HepG2 (cell line): Measurements from ENCODE around the gene ALS2CL. TPM values are rescaled to one million over a fixed set of nuclear protein-coding genes. Genes with fewer than 3 reads are reported as not detected.

ENCODE experiments used
- ATAC-seq: fragments of 200-7000 bp; cut with Tn5 transposase; 3 replicates; pipeline ENCODE4 v1.9.1; 2020; ENCODE audit warnings: mild to moderate bottlenecking, moderate library complexity
- BruUV-seq: library from RNA; stranded (reverse); fragments of 400-500 nt; replicated peaks from 2 replicates; lab custom pipeline; 2021; lab: Mats Ljungman, UMichigan
- CTCF ChIA-PET: fragments of 300-600 bp; formaldehyde crosslinking; extraction: SDS; loops from one replicate; lab custom pipeline; 2021; ENCODE audit warnings: low total read pairs, inconsistent platforms, low intra/inter-chr PET ratio; lab: Yijun Ruan, JAX
- POLR2A ChIA-PET: fragments of 350-600 bp; sonication (Branson Sonifier 250); formaldehyde crosslinking; loops from one replicate; lab custom pipeline; 2020; ENCODE audit warnings: antibody characterized with exemption, inconsistent platforms; lab: Yijun Ruan, JAX
- DNase-seq: peaks from one replicate; pipeline ENCODE4 v3.0.0-alpha.2; 2015; ENCODE audit warnings: low spot score
- FAIRE-seq: peaks from 3 replicates; lab custom pipeline; 2011; peaks lifted over from hg19 to GRCh38; lab: Jason Lieb, UNC
- H2AFZ ChIP-seq: one replicate; pipeline ENCODE4 v1.6.1; 2011; ENCODE audit warnings: low read length, inconsistent platforms
- H3K27ac ChIP-seq: fragments of 300-600 bp; 3 replicates; pipeline ENCODE4 v1.8.0; 2011; ENCODE audit warnings: mixed run types, mild to moderate bottlenecking, mixed read lengths, low read length, inconsistent platforms; ENCODE audit not compliant: insufficient read depth; ENCODE audit errors: extremely low read length
- H3K27me3 ChIP-seq, 2 experiments: fragments of 200-600 bp in 1 of 2; 2 replicates in 1 of 2; 3 replicates in 1 of 2; pipeline versions ENCODE4 v1.6.0 to v1.8.0; 2011; ENCODE audit warnings: low read length in 2 of 2, mild to moderate bottlenecking in 2 of 2, moderate library complexity in 2 of 2, inconsistent platforms in 1 of 2; ENCODE audit not compliant: insufficient read depth in 2 of 2, control insufficient read depth in 1 of 2
- H3K36me3 ChIP-seq, 2 experiments: fragments of 200-600 bp in 1 of 2; replicated peaks in 1 of 2; 2 replicates in 1 of 2; 3 replicates in 1 of 2; pipeline versions ENCODE4 v1.5.1 to v1.8.0; 2011; ENCODE audit warnings: low read length in 2 of 2, inconsistent platforms in 1 of 2; ENCODE audit not compliant: insufficient read depth in 2 of 2, control insufficient read depth in 1 of 2
- H3K4me1 ChIP-seq: 2 replicates; pipeline ENCODE4 v1.5.1; 2012; ENCODE audit warnings: low read length, inconsistent platforms; ENCODE audit not compliant: insufficient read depth
- H3K4me2 ChIP-seq: 2 replicates; pipeline ENCODE4 v1.6.0; 2011; ENCODE audit warnings: low read depth, low read length, inconsistent platforms
- H3K4me3 ChIP-seq, 3 experiments: fragments of 200-600 bp in 1 of 3; sonication (generic), shearing (Covaris generic) in 1 of 3; replicated peaks in 1 of 3; 2 replicates each; pipeline ENCODE4 v1.5.1; 2011 to 2016; ENCODE audit warnings: low read length in 3 of 3, inconsistent platforms in 2 of 3, low read depth in 2 of 3, mild to moderate bottlenecking in 2 of 3, control low read depth in 1 of 3, mixed read lengths in 1 of 3; ENCODE audit not compliant: insufficient read depth in 1 of 3
- H3K79me2 ChIP-seq: one replicate; pipeline ENCODE4 v1.6.1; 2011; ENCODE audit warnings: low read length, inconsistent platforms; ENCODE audit not compliant: insufficient read depth
- H3K9ac ChIP-seq: 2 replicates; pipeline ENCODE4 v1.6.0; 2011; ENCODE audit warnings: mild to moderate bottlenecking, low read depth, low read length, inconsistent platforms; ENCODE audit not compliant: insufficient read depth
- H3K9me3 ChIP-seq: 2 replicates; pipeline ENCODE4 v1.5.1; 2012; ENCODE audit warnings: mild to moderate bottlenecking, low read length
- H4K20me1 ChIP-seq: 2 replicates; pipeline ENCODE4 v1.6.0; 2011; ENCODE audit warnings: inconsistent platforms, mild to moderate bottlenecking, low read length, moderate library complexity; ENCODE audit not compliant: insufficient read depth
- ATF7 ChIP-seq, 2 experiments: fragments of 450-650 bp in 1 of 2; sonication (generic) in 1 of 2; formaldehyde crosslinking in 1 of 2; IDR thresholded peaks; 2 replicates each; pipeline versions ENCODE4 v1.4.0 to v1.6.1; 2016 to 2020; ENCODE audit warnings: antibody characterized with exemption in 1 of 2, mild to moderate bottlenecking in 1 of 2, missing genetic modification reagents in 1 of 2
- BHLHE40 ChIP-seq: IDR thresholded peaks from 2 replicates; pipeline ENCODE4 v1.6.1; 2011; ENCODE audit warnings: low read length, improper control_type of control experiment
- FOSL1 ChIP-seq: sonication (generic); formaldehyde crosslinking; IDR thresholded peaks from 2 replicates; pipeline ENCODE4 v1.9.0; 2021; ENCODE audit warnings: missing genetic modification reagents, borderline replicate concordance
- HNRNPH1 ChIP-seq: fragments of 200-400 bp; formaldehyde crosslinking; optimal IDR thresholded peaks from 2 replicates; pipeline ENCODE3; 2017; ENCODE audit warnings: mild to moderate bottlenecking, low read depth, low read length
- MED13 ChIP-seq: sonication (generic); formaldehyde crosslinking; IDR thresholded peaks from 2 replicates; pipeline ENCODE4 v1.5.0; 2020; ENCODE audit warnings: missing genetic modification reagents
- ZBTB38 ChIP-seq: sonication (generic); formaldehyde crosslinking; IDR thresholded peaks from 2 replicates; pipeline ENCODE4 v1.5.1; 2020; ENCODE audit warnings: mild to moderate bottlenecking, missing genetic modification reagents
- ZNF570 ChIP-seq: sonication (generic); formaldehyde crosslinking; IDR thresholded peaks from 2 replicates; pipeline ENCODE4 v1.4.0; 2020; ENCODE audit warnings: mild to moderate bottlenecking, missing genetic modification reagents, borderline replicate concordance
- ZNF589 ChIP-seq: sonication (generic); formaldehyde crosslinking; conservative IDR thresholded peaks from 2 replicates; pipeline ENCODE4 v1.8.0; 2022; ENCODE audit warnings: mild to moderate bottlenecking, moderate library complexity, missing genetic modification reagents
- ZNF7 ChIP-seq: IDR thresholded peaks from 2 replicates; pipeline ENCODE4 v1.6.1; 2016; ENCODE audit warnings: missing biosample characterization, missing genetic modification reagents
- ZNF720 ChIP-seq: sonication (generic); formaldehyde crosslinking; IDR thresholded peaks from 2 replicates; pipeline ENCODE4 v1.4.0; 2020; ENCODE audit warnings: missing genetic modification reagents
- in situ Hi-C: cut with HindIII; loops from 2 replicates; pipeline ENCODE4 v1.10.0; 2017; ENCODE audit warnings: low pct_unique_long_range_greater_than_20kb; ENCODE audit not compliant: extremely low pct_ligation_motif_present
- intact Hi-C: fragments of 100-400 bp; cut with micrococcal nuclease; formaldehyde crosslinking; loops from one replicate; pipeline ENCODE4 v1.10.0; 2022; ENCODE audit not compliant: unreplicated experiment
- polyA plus RNA-seq, 8 experiments: library from polyadenylated mRNA; depleted of rRNA in 3 of 8; stranded (reverse) in 7 of 8; unstranded in 1 of 8; fragments of >200 nt; fragmentation: Illumina TruSeq in 4 of 8; extraction: Trizol in 4 of 8; gene quantifications; 2 replicates each; pipeline versions ENCODE4 v1.2.1 to v1.2.3, GENCODE V29; 2011 to 2016; ENCODE audit warnings: low read depth in 4 of 8, missing spikeins in 1 of 8, mixed read lengths in 1 of 8; ENCODE audit not compliant: insufficient read depth in 1 of 8
- total RNA-seq, 5 experiments: library from RNA; depleted of rRNA; stranded (reverse); fragments of >200 nt; fragmentation: Illumina TruSeq; extraction: Trizol; gene quantifications; 2 replicates each; pipeline ENCODE4 v1.2.3, GENCODE V29; 2016; ENCODE audit warnings: low read depth in 1 of 5
- TF ChIP-seq, protein P1 (sequence below): sonication (generic); formaldehyde crosslinking; IDR thresholded peaks from 2 replicates; pipeline ENCODE4 v1.5.0; 2020; ENCODE audit warnings: missing genetic modification reagents
- TF ChIP-seq, protein P2 (sequence below): sonication (generic); formaldehyde crosslinking; IDR thresholded peaks from 2 replicates; pipeline ENCODE4 v1.9.0; 2021; ENCODE audit warnings: missing genetic modification reagents, borderline replicate concordance

Gene ALS2CL
- total and polyA plus RNA-seq, 2 of the 13 experiments (the other 11 are each of a cell fraction or from before 2014, with no cell fraction given) = not detected

DNA sequence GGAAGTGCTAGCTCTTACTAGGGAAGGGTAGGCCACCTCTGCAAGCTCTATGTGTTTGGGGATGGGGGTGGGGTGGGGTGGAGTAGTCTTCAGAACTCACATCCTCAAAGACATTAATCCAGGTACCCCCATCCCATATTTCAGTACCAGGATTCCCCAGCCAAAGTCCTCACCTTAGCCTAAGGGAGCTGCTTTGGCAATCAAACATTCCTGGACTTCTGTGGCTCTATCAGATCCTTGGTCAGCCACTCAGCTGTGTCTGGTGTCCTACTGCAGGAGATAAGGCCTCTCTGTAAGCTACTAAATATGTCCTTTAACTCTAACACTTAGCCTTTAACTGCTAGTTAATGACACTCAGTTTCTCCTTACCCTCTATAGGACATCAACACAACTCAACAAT is 54.3 kb downstream of the ALS2CL start:
- ATAC-seq (no peak), DNase-seq (no peak), FAIRE-seq (no peak)
- BruUV-seq = no TSS peak
- TF ChIP-seq ZNF589 (CRISPR knock-in tag) = no peak
- TF ChIP-seq, protein P1, sequence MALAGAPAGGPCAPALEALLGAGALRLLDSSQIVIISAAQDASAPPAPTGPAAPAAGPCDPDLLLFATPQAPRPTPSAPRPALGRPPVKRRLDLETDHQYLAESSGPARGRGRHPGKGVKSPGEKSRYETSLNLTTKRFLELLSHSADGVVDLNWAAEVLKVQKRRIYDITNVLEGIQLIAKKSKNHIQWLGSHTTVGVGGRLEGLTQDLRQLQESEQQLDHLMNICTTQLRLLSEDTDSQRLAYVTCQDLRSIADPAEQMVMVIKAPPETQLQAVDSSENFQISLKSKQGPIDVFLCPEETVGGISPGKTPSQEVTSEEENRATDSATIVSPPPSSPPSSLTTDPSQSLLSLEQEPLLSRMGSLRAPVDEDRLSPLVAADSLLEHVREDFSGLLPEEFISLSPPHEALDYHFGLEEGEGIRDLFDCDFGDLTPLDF (CRISPR knock-in tag) = no peak
- TF ChIP-seq BHLHE40 = no peak
- no peak for TF ChIP-seq MED13 (CRISPR knock-in tag)
- no peak for TF ChIP-seq ZNF720 (CRISPR knock-in tag)
- no peak for TF ChIP-seq HNRNPH1
- no peak for TF ChIP-seq ZNF570 (CRISPR knock-in tag)
- TF ChIP-seq, protein P2, sequence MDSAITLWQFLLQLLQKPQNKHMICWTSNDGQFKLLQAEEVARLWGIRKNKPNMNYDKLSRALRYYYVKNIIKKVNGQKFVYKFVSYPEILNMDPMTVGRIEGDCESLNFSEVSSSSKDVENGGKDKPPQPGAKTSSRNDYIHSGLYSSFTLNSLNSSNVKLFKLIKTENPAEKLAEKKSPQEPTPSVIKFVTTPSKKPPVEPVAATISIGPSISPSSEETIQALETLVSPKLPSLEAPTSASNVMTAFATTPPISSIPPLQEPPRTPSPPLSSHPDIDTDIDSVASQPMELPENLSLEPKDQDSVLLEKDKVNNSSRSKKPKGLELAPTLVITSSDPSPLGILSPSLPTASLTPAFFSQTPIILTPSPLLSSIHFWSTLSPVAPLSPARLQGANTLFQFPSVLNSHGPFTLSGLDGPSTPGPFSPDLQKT (CRISPR knock-in tag) = no peak
- no peak for TF ChIP-seq FOSL1 (CRISPR knock-in tag)
- no peak for TF ChIP-seq ZBTB38 (CRISPR knock-in tag)
- TF ChIP-seq ATF7 (IDR thresholded peaks at IDR 0.05) = no peak
- TF ChIP-seq ATF7 (CRISPR knock-in tag; IDR thresholded peaks at IDR 0.05) = no peak
- no peak for TF ChIP-seq ZNF7 (CRISPR knock-in tag)
- Histone ChIP-seq H3K4me1 (no peaks in the 10 kb centered on the region), H2AFZ (no peak overlapping the region), H3K79me2 (no peaks in the 10 kb centered on the region), H3K27ac (no peak overlapping the region), H3K36me3 (no peaks in the 10 kb centered on the region), H3K4me3 (no peak overlapping the region), H3K4me2 (no peak overlapping the region), H3K9me3 (no peaks in the 10 kb centered on the region), H3K9ac (no peak overlapping the region), H3K27me3 (peaks cover 0 to 3% of the 10 kb centered on the region in 2 experiments; a peak in 1 of 5 replicates), H4K20me1 (no peaks in the 10 kb centered on the region)
- in situ Hi-C loops = no loop called here
- ChIA-PET POLR2A (no interaction called here), CTCF (no interaction called here)
- intact Hi-C loops = no loop called here
